A204.1 (cell line): ENCODE results near the gene HNRNPU.

Experiments used
- FAIRE-seq: peaks from 2 replicates; lab custom pipeline; 2012; peaks lifted over from hg19 to GRCh38; lab: Jason Lieb, UNC

HNRNPU gene

GRCh38 chr1:244862699-244863490 is 1.4 kb downstream of the HNRNPU start:
- FAIRE-seq, result no peak

- no peak for FAIRE-seq
These were observed 2.0 kb downstream of the HNRNPU start for GRCh38 chr1:244862354-244862698.

GRCh38 chr1:244861683-244862082 is 2.7 kb downstream of the HNRNPU start:
- no peak for FAIRE-seq

GRCh38 chr1:244860914-244861610 is 3.3 kb downstream of the HNRNPU start:
- no peak for FAIRE-seq

- no peak for FAIRE-seq
These were observed 4.3 kb downstream of the HNRNPU start for GRCh38 chr1:244860078-244860477.

GRCh38 chr1:244858357-244858756 is 6.0 kb downstream of the HNRNPU start:
- FAIRE-seq, result no peak

- no peak for FAIRE-seq
These were observed 6.6 kb downstream of the HNRNPU start for GRCh38 chr1:244857761-244858160.

GRCh38 chr1:244854865-244855578 is 9.3 kb downstream of the HNRNPU start:
- FAIRE-seq, result no peak

- FAIRE-seq, result no peak
These were observed 10.2 kb downstream of the HNRNPU start for GRCh38 chr1:244854166-244854565.

GRCh38 chr1:244852694-244853093 is 11.6 kb downstream of the HNRNPU start:
- no peak for FAIRE-seq

- FAIRE-seq, result no peak
These were observed 12.7 kb downstream of the HNRNPU start for GRCh38 chr1:244851546-244852231.

GRCh38 chr1:244850896-244851295 is 13.4 kb downstream of the HNRNPU start:
- FAIRE-seq, result no peak

GRCh38 chr1:244850099-244850852 is 14.1 kb downstream of the HNRNPU start:
- FAIRE-seq, result no peak

- no peak for FAIRE-seq
These were observed 15.0 kb downstream of the HNRNPU start for GRCh38 chr1:244849189-244849866.

- FAIRE-seq, result no peak
These were observed 17.7 kb downstream of the HNRNPU start for GRCh38 chr1:244846653-244847052.

- FAIRE-seq, result no peak
These were observed 19.9 kb downstream of the HNRNPU start for GRCh38 chr1:244844155-244845121.

- peak; percentile 37 for FAIRE-seq
These were observed 21.0 kb downstream of the HNRNPU start for GRCh38 chr1:244843148-244843978.

- no peak for FAIRE-seq
These were observed 22.9 kb downstream of the HNRNPU start for GRCh38 chr1:244841273-244841927.
